LNCAP (cell line): ENCODE results near the gene APLP1.

ENCODE experiments used
- CTCF ChIP-seq: fragments of 450-650 bp; IDR thresholded peaks from 2 replicates; pipeline ENCODE4 v1.5.1; 2017; ENCODE audit warnings: mild to moderate bottlenecking

Gene APLP1

GRCh38 chr19:35868172-35868822, at the start of gene APLP1:
Gene APLP1 (plus strand): TSS chr19:35868574. CDS start chr19:35868637, 63 bp downstream.
- no peak for TF ChIP-seq CTCF

- TF ChIP-seq CTCF: no peak
Observed at GRCh38 chr19:35822579-35822978, 45.8 kb upstream of the APLP1 start.

- no peak for TF ChIP-seq CTCF
Observed at GRCh38 chr19:35824150-35824549, 44.2 kb upstream of the APLP1 start.

- TF ChIP-seq CTCF: no peak
Observed at GRCh38 chr19:35828692-35829301, 39.6 kb upstream of the APLP1 start.

- no peak for TF ChIP-seq CTCF
Observed at GRCh38 chr19:35830986-35831385, 37.4 kb upstream of the APLP1 start.

- TF ChIP-seq CTCF: no peak
Observed at GRCh38 chr19:35832054-35832453, 36.3 kb upstream of the APLP1 start.

- no peak for TF ChIP-seq CTCF
Observed at GRCh38 chr19:35833972-35834371, 34.4 kb upstream of the APLP1 start.
